A673 (cell line): ENCODE measurements around the gene METTL16. TPM values are rescaled to one million over a fixed set of nuclear protein-coding genes. Genes with fewer than 3 reads are reported as not detected.
A peak's percentile ranks its signal among the peaks of the same experiment; 100 is the strongest.

ENCODE experiments used
- BruUV-seq: library from RNA; stranded (reverse); fragments of 400-500 nt; replicated peaks from 2 replicates; lab custom pipeline; 2021; lab: Mats Ljungman, UMichigan
- CTCF ChIA-PET: fragments of 300-600 bp; sonication (Branson Sonifier 250); formaldehyde crosslinking; loops from one replicate; lab custom pipeline; 2022; ENCODE audit warnings: antibody characterized with exemption; lab: Charles Lee
- POLR2A ChIA-PET: fragments of 300-600 bp; sonication (Branson Sonifier 250); formaldehyde crosslinking; loops from one replicate; lab custom pipeline; 2022; ENCODE audit warnings: antibody characterized with exemption; ENCODE audit not compliant: low non-redundant PET; lab: Charles Lee
- DNase-seq: peaks from one replicate; pipeline ENCODE4 v3.0.0-alpha.2; 2015; ENCODE audit warnings: low spot score
- H3K27ac ChIP-seq: fragments of 200-600 bp; sonication (generic); 2 replicates; pipeline ENCODE4 v1.5.1; 2016; ENCODE audit warnings: mixed run types, low read depth, mild to moderate bottlenecking, mixed read lengths, antibody characterized with exemption, low read length; ENCODE audit not compliant: poor library complexity, severe bottlenecking
- H3K27me3 ChIP-seq: fragments of 200-600 bp; sonication (generic); replicated peaks from 2 replicates; pipeline ENCODE4 v1.6.1; 2017; ENCODE audit warnings: mixed run types, low read depth, mild to moderate bottlenecking, mixed read lengths, antibody characterized with exemption, low read length; ENCODE audit not compliant: insufficient read depth, poor library complexity
- H3K36me3 ChIP-seq: fragments of 200-600 bp; sonication (generic); 2 replicates; pipeline ENCODE4 v1.6.1; 2016; ENCODE audit warnings: mixed run types, mild to moderate bottlenecking, mixed read lengths, antibody characterized with exemption, low read length; ENCODE audit not compliant: insufficient read depth, poor library complexity, severe bottlenecking
- H3K4me1 ChIP-seq: fragments of 200-600 bp; sonication (generic); 2 replicates; pipeline ENCODE4 v1.6.1; 2017; ENCODE audit warnings: mixed run types, mild to moderate bottlenecking, mixed read lengths, antibody characterized with exemption, low read length; ENCODE audit not compliant: insufficient read depth, poor library complexity, severe bottlenecking
- H3K4me3 ChIP-seq: fragments of 200-600 bp; sonication (generic); 2 replicates; pipeline ENCODE4 v1.5.1; 2016; ENCODE audit warnings: low read depth, mixed run types, mild to moderate bottlenecking, mixed read lengths, low read length; ENCODE audit not compliant: poor library complexity, severe bottlenecking
- H3K9me3 ChIP-seq: fragments of 200-600 bp; sonication (generic); 2 replicates; pipeline ENCODE4 v1.6.1; 2016; ENCODE audit warnings: mixed run types, low read depth, mild to moderate bottlenecking, mixed read lengths, antibody characterized with exemption, low read length; ENCODE audit not compliant: poor library complexity, severe bottlenecking
- CTCF ChIP-seq: fragments of 300-800, 200-600 bp; sonication (generic); conservative IDR thresholded peaks from 2 replicates; pipeline ENCODE4 v1.5.1; 2017; ENCODE audit warnings: low read depth, mild to moderate bottlenecking, antibody characterized with exemption, low read length, moderate library complexity, mixed read lengths
- EZH2 ChIP-seq: fragments of 200-600 bp; sonication (generic); IDR thresholded peaks from 2 replicates; pipeline ENCODE4 v1.6.1; 2017; ENCODE audit warnings: borderline replicate concordance, low read depth, mild to moderate bottlenecking, mixed read lengths, antibody characterized with exemption, low read length; ENCODE audit not compliant: poor library complexity, severe bottlenecking
- intact Hi-C: fragments of 100-400 bp; cut with micrococcal nuclease; formaldehyde crosslinking; loops from one replicate; pipeline ENCODE4 v1.10.0; 2022; ENCODE audit not compliant: unreplicated experiment
- total RNA-seq: library from RNA; stranded (reverse); gene quantifications from 2 replicates; pipeline ENCODE4 v1.2.3, GENCODE V29; 2021

The METTL16 gene
- total RNA-seq, 1 experiment from 2014 or later: 50.8 TPM

GRCh38 chr17:2547176-2547575, 35.5 kb upstream of the METTL16 start:
- Histone ChIP-seq H3K36me3 (no peaks in the 10 kb centered on the region), H3K9me3 (no peaks in the 10 kb centered on the region), H3K27me3 (no peaks in the 10 kb centered on the region), H3K27ac (no peak overlapping the region), H3K4me1 (peaks cover 15% of the 10 kb centered on the region), H3K4me3 (no peak overlapping the region)
- DNase-seq: peak; percentile 71
- no peak for TF ChIP-seq CTCF
- no peak for TF ChIP-seq EZH2
- ChIA-PET POLR2A (no interaction called here), CTCF (interaction anchor here (0.6 kb wide), 1 partner anchor 53 kb away, joined by 10 read pairs; no protein-coding TSS in a partner anchor)
- intact Hi-C loops: no loop called here
- no TSS peak for BruUV-seq

- H3K27ac ChIP-seq: no peak overlapping the region
- H3K9me3 ChIP-seq: no peaks in the 10 kb centered on the region
- no TSS peak for BruUV-seq
- DNase-seq: no peak
- no peaks in the 10 kb centered on the region for H3K36me3 ChIP-seq
- intact Hi-C loops: no loop called here
- TF ChIP-seq EZH2 (no peak), CTCF (no peak)
- H3K27me3 ChIP-seq: no peaks in the 10 kb centered on the region
- POLR2A ChIA-PET: no interaction called here
- H3K4me1 ChIP-seq: peaks cover 7% of the 10 kb centered on the region
- no peak overlapping the region for H3K4me3 ChIP-seq
- CTCF ChIA-PET: no interaction called here
Observed at GRCh38 chr17:2545393-2545792, 33.7 kb upstream of the METTL16 start.

DNA sequence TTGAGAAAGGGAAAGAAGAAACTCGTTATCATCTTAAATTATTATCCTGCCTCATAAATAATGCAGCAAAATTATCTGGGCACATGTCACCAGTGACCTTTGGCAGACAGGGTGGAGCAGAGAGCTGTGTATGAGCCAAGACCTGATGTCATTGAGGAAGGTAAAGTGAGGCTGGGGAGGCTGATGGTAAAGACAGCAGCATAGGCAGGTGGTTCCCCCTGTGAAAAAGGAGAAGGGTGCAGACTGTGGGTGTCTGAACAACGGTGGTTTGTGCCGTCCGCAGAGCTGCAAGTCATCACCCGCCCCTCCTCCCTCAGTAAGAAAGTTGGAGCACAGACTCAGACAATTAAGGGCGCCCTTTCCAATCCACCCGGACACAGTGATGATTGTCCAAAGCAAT, 30.8 kb upstream of the METTL16 start:
- no peaks in the 10 kb centered on the region for H3K9me3 ChIP-seq
- no peaks in the 10 kb centered on the region for H3K27me3 ChIP-seq
- POLR2A ChIA-PET: no interaction called here
- BruUV-seq: no TSS peak
- DNase-seq: no peak
- TF ChIP-seq CTCF (no peak), EZH2 (no peak)
- no peak overlapping the region for H3K4me3 ChIP-seq
- intact Hi-C loops: no loop called here
- H3K4me1 ChIP-seq: peaks cover 7% of the 10 kb centered on the region
- CTCF ChIA-PET: no interaction called here
- no peak overlapping the region for H3K27ac ChIP-seq
- no peaks in the 10 kb centered on the region for H3K36me3 ChIP-seq
